Spinal cord (tissue), 10 donors: ENCODE data around the gene SZRD1. TPM values are rescaled to one million over a fixed set of nuclear protein-coding genes. Genes with fewer than 3 reads are reported as not detected.
"Not testable (repeated sequence)": the region's sequence is repeated elsewhere in the genome, so short reads cannot be mapped to it uniquely, and the experiment has no call there.

Experiments used
- DNase-seq, 6 donors: peaks; one replicate each; pipeline versions ENCODE4 v3.0.0 to v3.0.0-alpha.2; 2013 to 2015; ENCODE audit warnings: low spot score in 6 of 6, low read depth in 4 of 6
- H3K27ac ChIP-seq: one replicate; pipeline ENCODE4 v1.5.1; 2013; ENCODE audit warnings: low read depth, low read length, control low read depth
- H3K27me3 ChIP-seq: one replicate; pipeline ENCODE4 v1.6.1; 2013; ENCODE audit warnings: low read length; ENCODE audit not compliant: control insufficient read depth, insufficient read depth
- H3K36me3 ChIP-seq: one replicate; pipeline ENCODE4 v1.6.1; 2013; ENCODE audit warnings: low read length; ENCODE audit not compliant: control insufficient read depth, insufficient read depth
- H3K4me1 ChIP-seq: one replicate; pipeline ENCODE4 v1.6.1; 2013; ENCODE audit warnings: low read length; ENCODE audit not compliant: control insufficient read depth, insufficient read depth
- H3K4me3 ChIP-seq: one replicate; pipeline ENCODE4 v1.5.1; 2013; ENCODE audit warnings: low read depth, low read length, control low read depth
- H3K9me3 ChIP-seq: one replicate; pipeline ENCODE4 v1.6.1; 2013; ENCODE audit warnings: low read length; ENCODE audit not compliant: control insufficient read depth, insufficient read depth
- WGBS: methylation state at CpG from one replicate; pipeline ENCODE4 v1.1.5; 2013; ENCODE audit warnings: missing lambda C conversion rate; ENCODE audit not compliant: insufficient coverage; 5-methylcytosine and 5-hydroxymethylcytosine counted together
- polyA plus RNA-seq, 2 donors: library from polyadenylated mRNA; unstranded; fragments of 120-200 nt; gene quantifications; one replicate each; pipeline ENCODE4 v1.2.1, GENCODE V29; 2013; ENCODE audit not compliant: insufficient read length in 2 of 2
- total RNA-seq, 2 donors: library from RNA; depleted of rRNA in 1 of 2; stranded (reverse); fragments of 120-200 nt in 1 of 2; fragments of >200 nt in 1 of 2; gene quantifications; one replicate each; pipeline versions ENCODE4 v1.2.3 to v1.2.4, GENCODE V29; 2013 to 2014
- donor health status: healthy.

SZRD1 gene
- total and polyA plus RNA-seq, 4 donors = 13.1 to 77.5 (median 69.1) TPM

DNA sequence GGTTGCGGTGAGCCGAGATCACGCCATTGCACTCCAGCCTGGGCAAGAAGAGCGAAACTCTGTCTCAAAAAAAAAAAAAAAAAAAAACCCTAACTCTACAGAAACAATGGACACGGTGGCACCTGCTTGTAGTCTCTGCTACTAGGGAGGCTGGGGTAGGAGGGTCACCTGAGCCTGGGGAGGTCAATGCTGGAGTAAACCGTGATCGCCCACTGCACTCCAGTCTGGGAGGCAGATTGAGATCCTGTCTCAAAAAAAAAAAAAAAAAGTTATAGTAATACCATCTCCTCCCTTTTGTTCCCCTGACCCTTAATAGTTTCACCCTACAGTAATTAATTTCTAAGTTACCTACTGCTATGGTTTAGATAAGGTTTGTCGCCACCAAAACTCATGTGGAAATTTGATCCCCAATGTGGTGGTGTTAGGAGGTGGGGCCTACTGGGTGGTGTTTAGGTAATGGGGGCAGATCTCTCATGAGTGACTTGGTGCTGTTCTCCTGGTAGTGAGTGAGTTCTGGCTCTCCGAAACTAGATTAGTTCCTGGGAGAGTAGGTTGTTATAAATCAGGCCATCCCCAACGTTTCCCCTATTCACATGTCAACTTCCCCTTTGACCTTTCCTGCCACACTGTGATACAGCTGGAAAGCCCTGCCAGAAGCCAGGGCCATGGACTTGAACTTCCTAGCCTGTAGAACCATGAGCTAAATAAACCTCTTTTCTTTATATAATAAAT lies 24.5 kb upstream of the SZRD1 start:
- Histone ChIP-seq H3K4me1 (no peaks in the 10 kb centered on the region), H3K36me3 (peaks cover 5% of the 10 kb centered on the region), H3K27ac (no peak overlapping the region), H3K4me3 (no peak overlapping the region), H3K27me3 (no peaks in the 10 kb centered on the region), H3K9me3 (no peaks in the 10 kb centered on the region)
- 83% methylated on average over 1 of the region's 10 CpGs for WGBS
- no peak for DNase-seq

DNA sequence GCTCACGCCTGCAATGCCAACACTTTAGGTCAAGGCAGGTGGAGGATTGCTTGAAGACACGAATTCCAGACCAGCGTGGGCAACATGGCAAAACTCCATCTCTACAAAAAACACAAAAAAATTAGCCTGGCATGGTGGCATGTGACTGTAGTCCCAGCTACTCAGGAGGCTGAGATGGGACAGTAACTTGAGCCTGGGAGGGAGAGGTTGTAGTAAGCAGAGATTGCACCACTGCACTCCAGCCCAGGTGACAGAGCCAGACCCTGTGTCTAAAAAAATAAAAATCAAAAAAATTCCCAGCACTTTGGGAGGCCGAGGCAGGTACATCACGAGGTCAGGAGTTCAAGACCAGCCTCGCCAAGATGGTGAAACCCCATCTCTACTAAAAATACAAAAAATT lies 23.8 kb upstream of the SZRD1 start:
- WGBS = 83% methylated on average over 1 of the region's 6 CpGs
- H3K4me1 ChIP-seq, H3K36me3 ChIP-seq, H3K27ac ChIP-seq, H3K27me3 ChIP-seq, DNase-seq, H3K4me3 ChIP-seq, H3K9me3 ChIP-seq: not testable (repeated sequence)

GRCh38 chr1:16348414-16349182 lies 18.4 kb upstream of the SZRD1 start:
- H3K36me3 ChIP-seq = no peaks in the 10 kb centered on the region
- no peaks in the 10 kb centered on the region for H3K27me3 ChIP-seq
- 100% methylated on average over 3 of the region's 14 CpGs for WGBS
- peaks cover 18% of the 10 kb centered on the region for H3K4me1 ChIP-seq
- DNase-seq = no peak
- H3K27ac ChIP-seq = no peak overlapping the region
- no peak overlapping the region for H3K4me3 ChIP-seq
- no peaks in the 10 kb centered on the region for H3K9me3 ChIP-seq

GRCh38 chr1:16349847-16350406 lies 17.1 kb upstream of the SZRD1 start:
- DNase-seq = no peak
- Histone ChIP-seq H3K4me3 (no peak overlapping the region), H3K36me3 (no peaks in the 10 kb centered on the region), H3K27ac (no peak overlapping the region), H3K4me1 (peaks cover 18% of the 10 kb centered on the region), H3K27me3 (no peaks in the 10 kb centered on the region), H3K9me3 (no peaks in the 10 kb centered on the region)
- 80% methylated on average over 1 of the region's 2 CpGs for WGBS

DNA sequence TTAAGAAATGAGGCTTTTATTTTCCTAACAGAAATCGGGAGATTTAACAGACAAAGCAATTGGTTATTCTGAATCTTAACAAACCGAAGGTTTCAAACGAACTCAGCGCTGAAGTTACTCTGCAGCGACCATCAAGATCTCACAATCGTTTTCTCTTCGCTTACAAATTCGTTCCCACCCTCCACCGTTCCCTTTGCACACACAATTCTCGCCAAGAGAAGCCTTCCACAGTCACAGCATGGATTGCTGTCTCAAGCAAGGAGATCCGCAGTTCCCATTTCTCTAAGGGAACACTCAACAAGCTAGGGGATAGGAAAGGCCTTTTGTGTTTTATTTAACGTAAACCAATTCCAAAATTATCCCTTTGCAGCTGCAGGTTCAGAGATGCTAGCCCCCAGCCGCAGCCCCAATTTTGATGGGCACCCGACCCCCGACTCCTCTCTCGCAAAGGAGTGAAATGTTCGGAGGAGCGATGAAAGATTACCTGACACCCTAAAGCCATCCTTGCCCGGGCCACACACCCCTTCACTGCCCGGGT lies 15.5 kb upstream of the SZRD1 start:
- WGBS = 0% methylated on average over 11 of the region's 20 CpGs

GRCh38 chr1:16351994-16352841 lies 14.8 kb upstream of the SZRD1 start, which contains the start of gene FBXO42:
Gene FBXO42 (minus strand): TSS chr1:16352480. CDS start chr1:16315418, 37,062 bp downstream.
- Histone ChIP-seq H3K4me3 (peak within 1 kb of the TSS; percentile 89), H3K4me1 (peaks cover 18% of the 10 kb centered on the region), H3K27me3 (no peaks in the 10 kb centered on the region), H3K27ac (peak within 1 kb of the TSS; percentile 96), H3K9me3 (no peaks in the 10 kb centered on the region), H3K36me3 (no peaks in the 10 kb centered on the region)
- peak; percentile 88 to 98 (median 92) for DNase-seq
- under 1% methylated on average over 78 of the region's 81 CpGs for WGBS

More for the DNA sequence above, 15.5 kb upstream of the SZRD1 start:
- H3K9me3 ChIP-seq = no peaks in the 10 kb centered on the region
- peak in 5 of 6 donors; percentile 31 to 74 (median 52) for DNase-seq
- H3K4me3 ChIP-seq = peak overlapping the region; percentile 89
- peak overlapping the region; percentile 96 for H3K27ac ChIP-seq
- H3K36me3 ChIP-seq = no peaks in the 10 kb centered on the region
- peaks cover 18% of the 10 kb centered on the region for H3K4me1 ChIP-seq
- no peaks in the 10 kb centered on the region for H3K27me3 ChIP-seq

DNA sequence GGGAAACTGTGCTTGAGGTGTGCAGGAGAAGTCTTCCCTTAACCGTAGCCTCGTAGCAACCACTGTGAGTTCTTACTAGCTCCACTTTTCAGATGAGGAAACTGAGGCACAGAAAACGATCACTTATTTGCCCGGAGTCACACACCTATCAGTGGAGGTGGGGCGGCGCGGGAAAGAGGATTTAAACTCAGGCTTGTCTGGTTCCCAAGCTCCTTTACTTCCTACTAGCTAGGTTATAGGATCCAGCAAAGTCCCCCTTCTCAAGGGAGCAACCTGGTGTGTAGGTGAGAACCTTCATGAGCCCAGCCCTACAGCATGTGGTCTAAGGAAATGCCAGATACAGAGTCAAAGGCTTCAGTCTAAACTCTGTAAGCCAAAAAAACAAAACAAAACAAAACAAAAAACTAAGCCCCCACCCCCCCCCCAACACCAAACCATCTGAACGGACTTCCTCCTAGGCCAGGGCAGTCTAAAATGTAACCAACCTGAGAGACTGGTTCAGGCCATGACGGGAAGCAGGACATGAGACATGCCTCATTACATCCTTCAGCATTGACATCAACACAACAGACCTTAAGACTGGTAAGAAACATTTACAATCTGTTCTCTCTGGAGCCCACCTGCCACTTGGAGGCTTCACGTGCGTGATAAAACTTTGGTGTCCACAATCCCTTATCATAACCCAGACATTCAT lies 14.1 kb upstream of the SZRD1 start:
- Histone ChIP-seq H3K36me3 (no peaks in the 10 kb centered on the region), H3K27me3 (no peaks in the 10 kb centered on the region), H3K9me3 (no peaks in the 10 kb centered on the region), H3K4me1 (peaks cover 18% of the 10 kb centered on the region), H3K4me3 (peak overlapping the region; percentile 73), H3K27ac (peak overlapping the region; percentile 96)
- WGBS = 18% methylated on average over 4 of the region's 11 CpGs
- DNase-seq = no peak

DNA sequence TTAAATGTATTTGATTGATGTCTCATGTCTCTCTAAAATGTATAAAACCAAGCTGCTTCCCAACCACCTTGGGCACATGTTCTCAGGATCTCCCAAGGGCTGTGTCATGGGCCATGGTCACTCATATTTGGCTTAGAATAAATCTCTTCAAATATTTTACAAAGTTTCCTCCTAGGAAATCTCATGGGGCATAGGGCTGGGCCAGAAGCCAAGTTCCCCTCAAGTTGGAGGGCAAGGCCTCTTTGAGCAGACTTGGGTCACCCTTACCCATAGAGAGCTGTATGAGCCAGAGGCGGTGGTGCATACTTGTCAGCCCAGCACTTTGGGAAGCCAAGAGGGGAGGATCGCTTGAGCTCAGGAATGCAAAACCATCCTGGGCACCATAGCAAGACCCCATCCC lies 12.4 kb upstream of the SZRD1 start:
- Histone ChIP-seq H3K9me3 (no peaks in the 10 kb centered on the region), H3K36me3 (no peaks in the 10 kb centered on the region), H3K4me1 (peaks cover 15% of the 10 kb centered on the region), H3K27ac (no peak overlapping the region), H3K27me3 (no peaks in the 10 kb centered on the region), H3K4me3 (no peak overlapping the region)
- no peak for DNase-seq
- 100% methylated on average over 1 of the region's 2 CpGs for WGBS
